ENCODE results near the gene CATSPERZ. TPM values are rescaled to one million over a fixed set of nuclear protein-coding genes. Genes with fewer than 3 reads are reported as not detected.

CATSPERZ gene
- total and polyA plus RNA-seq, 9 of the 15 experiments (the other 6 are each of a cell fraction or from before 2014, with no cell fraction given) = 0.86 to 8.5 (median 3.5) TPM

- TF ChIP-seq STAT5B (CRISPR knock-in tag; IDR thresholded peaks at IDR 0.05) (no peak), BACH1 (tag; IDR thresholded peaks at IDR 0.05) (peak; percentile 88), ZNF717 (CRISPR knock-in tag; IDR thresholded peaks at IDR 0.05) (no peak), NFE2L1 (tag; IDR thresholded peaks at IDR 0.05; ENCODE audit: borderline replicate concordance, low read depth) (no peak), U2AF1 (optimal IDR thresholded peaks at IDR 0.05; ENCODE audit: low read depth, low read length) (no peak), ETV5 (CRISPR knock-in tag; IDR thresholded peaks at IDR 0.05; ENCODE audit: low read depth) (no peak), ELF4 (CRISPR knock-in tag; IDR thresholded peaks at IDR 0.05) (peak; percentile 74), KLF10 (CRISPR knock-in tag; IDR thresholded peaks at IDR 0.05) (no peak), TAF1 (IDR thresholded peaks at IDR 0.05; ENCODE audit: control insufficient read depth, extremely low read depth, insufficient read depth, low read length, severe bottlenecking) (peak; percentile 60), BCLAF1 (IDR thresholded peaks at IDR 0.05; ENCODE audit: borderline replicate concordance in 1 of 2, control insufficient read depth in 1 of 2, low read depth in 2 of 2, low read length in 1 of 2) (no peak), ZNF274 (IDR thresholded peaks at IDR 0.05; ENCODE audit: borderline replicate concordance, low read depth, low read length) (peak; percentile 75; the same call in 1 of the 2 replicates), E2F8 (IDR thresholded peaks at IDR 0.05; ENCODE audit: low read depth, partially characterized antibody) (no peak), EHMT2 (IDR thresholded peaks at IDR 0.05) (no peak), RFX1 (IDR thresholded peaks at IDR 0.05) (no peak), HMBOX1 (IDR thresholded peaks at IDR 0.05) (peak; percentile 70), SNIP1 (IDR thresholded peaks at IDR 0.05; ENCODE audit: low read depth) (no peak), ZSCAN29 (IDR thresholded peaks at IDR 0.05) (0 out of 2 replicates have a peak, but pooled peaks have one; percentile 10), TGIF2 (CRISPR knock-in tag; IDR thresholded peaks at IDR 0.05) (no peak)
- TF ChIP-seq, protein P1, sequence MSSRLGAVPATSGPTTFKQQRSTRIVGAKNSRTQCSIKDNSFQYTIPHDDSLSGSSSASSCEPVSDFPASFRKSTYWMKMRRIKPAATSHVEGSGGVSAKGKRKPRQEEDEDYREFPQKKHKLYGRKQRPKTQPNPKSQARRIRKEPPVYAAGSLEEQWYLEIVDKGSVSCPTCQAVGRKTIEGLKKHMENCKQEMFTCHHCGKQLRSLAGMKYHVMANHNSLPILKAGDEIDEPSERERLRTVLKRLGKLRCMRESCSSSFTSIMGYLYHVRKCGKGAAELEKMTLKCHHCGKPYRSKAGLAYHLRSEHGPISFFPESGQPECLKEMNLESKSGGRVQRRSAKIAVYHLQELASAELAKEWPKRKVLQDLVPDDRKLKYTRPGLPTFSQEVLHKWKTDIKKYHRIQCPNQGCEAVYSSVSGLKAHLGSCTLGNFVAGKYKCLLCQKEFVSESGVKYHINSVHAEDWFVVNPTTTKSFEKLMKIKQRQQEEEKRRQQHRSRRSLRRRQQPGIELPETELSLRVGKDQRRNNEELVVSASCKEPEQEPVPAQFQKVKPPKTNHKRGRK (tag; IDR thresholded peaks at IDR 0.05) = no peak
Measured at GRCh38 chr11:64334764-64335735, 34.9 kb downstream of the CATSPERZ start (continued).
